ENCODE results near the gene REN. TPM values are rescaled to one million over a fixed set of nuclear protein-coding genes. Genes with fewer than 3 reads are reported as not detected.

Gene REN
- polyA plus RNA-seq, 1 donor from 2014 or later = not detected

- no peak overlapping the region for H3K4me2 ChIP-seq (ENCODE audit: low read length)
- no peak overlapping the region for H3K4me3 ChIP-seq (ENCODE audit: low read length)
- no peaks in the 10 kb centered on the region for H3K79me2 ChIP-seq (replicated peaks; ENCODE audit: insufficient read depth, low read length)
- H3K27me3 ChIP-seq (ENCODE audit: insufficient read depth, low read depth, low read length) = no peaks in the 10 kb centered on the region
- H3K27ac ChIP-seq (ENCODE audit: low read length) = no peak overlapping the region
- H3K9me2 ChIP-seq (ENCODE audit: insufficient read depth, low read length) = no peaks in the 10 kb centered on the region
- H3F3A ChIP-seq (ENCODE audit: insufficient read depth, low read length, poor library complexity, severe bottlenecking) = no peaks in the 10 kb centered on the region
- H4K20me1 ChIP-seq (ENCODE audit: insufficient read depth) = no peaks in the 10 kb centered on the region
- no peak overlapping the region for H3K9ac ChIP-seq (ENCODE audit: low read length)
- H3K36me3 ChIP-seq (ENCODE audit: insufficient read depth, low read length) = no peaks in the 10 kb centered on the region
- H3K9me3 ChIP-seq (ENCODE audit: low read length) = no peaks in the 10 kb centered on the region
- TF ChIP-seq RAD21 (conservative IDR thresholded peaks at IDR 0.05) (no peak), REST (IDR thresholded peaks at IDR 0.05; ENCODE audit: borderline replicate concordance) (no peak), TAF1 (IDR thresholded peaks at IDR 0.05; ENCODE audit: low read depth) (no peak), MXI1 (conservative IDR thresholded peaks at IDR 0.05; ENCODE audit: poor library complexity, severe bottlenecking) (no peak), EP300 (conservative IDR thresholded peaks at IDR 0.05; ENCODE audit: poor library complexity, severe bottlenecking) (no peak), EZH2 (IDR thresholded peaks at IDR 0.05; ENCODE audit: borderline replicate concordance, insufficient read depth, low read length, poor library complexity, severe bottlenecking) (no peak), POLR2AphosphoS5 (IDR thresholded peaks at IDR 0.05) (no peak), SMC3 (conservative IDR thresholded peaks at IDR 0.05; ENCODE audit: poor library complexity) (no peak), CTCF (IDR thresholded peaks at IDR 0.05; ENCODE audit: poor library complexity, severe bottlenecking) (no peak)
- no peak overlapping the region for H2AFZ ChIP-seq (ENCODE audit: low read depth, low read length)
Observed at GRCh38 chr1:204197068-204197467, 30.9 kb upstream of the REN start.

GRCh38 chr1:204196068-204196795 lies 30.1 kb upstream of the REN start, which contains the start of gene KISS1:
Gene KISS1, minus strand, starts transcription at chr1:204196491. Its CDS starts 3,615 bp downstream, at chr1:204192876.
- no peaks in the 10 kb centered on the region for H4K20me1 ChIP-seq (ENCODE audit: insufficient read depth)
- H3K9me2 ChIP-seq (ENCODE audit: insufficient read depth, low read length) = no peaks in the 10 kb centered on the region
- H2AFZ ChIP-seq (ENCODE audit: low read depth, low read length) = no peak within 1 kb of the TSS
- no peak within 1 kb of the TSS for H3K27ac ChIP-seq (ENCODE audit: low read length)
- no peaks in the 10 kb centered on the region for H3K9me3 ChIP-seq (ENCODE audit: low read length)
- no peaks in the 10 kb centered on the region for H3K27me3 ChIP-seq (ENCODE audit: insufficient read depth, low read depth, low read length)
- H3K9ac ChIP-seq (ENCODE audit: low read length) = no peak within 1 kb of the TSS
- no peak within 1 kb of the TSS for H3K4me2 ChIP-seq (ENCODE audit: low read length)
- H3K4me3 ChIP-seq (ENCODE audit: low read length) = no peak within 1 kb of the TSS
- no peaks in the 10 kb centered on the region for H3F3A ChIP-seq (ENCODE audit: insufficient read depth, low read length, poor library complexity, severe bottlenecking)
- no peak for TF ChIP-seq REST (IDR thresholded peaks at IDR 0.05; ENCODE audit: borderline replicate concordance)
- TF ChIP-seq CTCF (IDR thresholded peaks at IDR 0.05; ENCODE audit: poor library complexity, severe bottlenecking) = no peak
- no peak for TF ChIP-seq MXI1 (conservative IDR thresholded peaks at IDR 0.05; ENCODE audit: poor library complexity, severe bottlenecking)
- no peak for TF ChIP-seq POLR2AphosphoS5 (IDR thresholded peaks at IDR 0.05)
- TF ChIP-seq RAD21 (conservative IDR thresholded peaks at IDR 0.05) = no peak
- TF ChIP-seq TAF1 (IDR thresholded peaks at IDR 0.05; ENCODE audit: low read depth) = no peak
- TF ChIP-seq EZH2 (IDR thresholded peaks at IDR 0.05; ENCODE audit: borderline replicate concordance, insufficient read depth, low read length, poor library complexity, severe bottlenecking) = no peak
- no peak for TF ChIP-seq SMC3 (conservative IDR thresholded peaks at IDR 0.05; ENCODE audit: poor library complexity)
- TF ChIP-seq EP300 (conservative IDR thresholded peaks at IDR 0.05; ENCODE audit: poor library complexity, severe bottlenecking) = no peak
- H3K79me2 ChIP-seq (replicated peaks; ENCODE audit: insufficient read depth, low read length) = no peaks in the 10 kb centered on the region
- no peaks in the 10 kb centered on the region for H3K36me3 ChIP-seq (ENCODE audit: insufficient read depth, low read length)

Data from neural cell (in vitro differentiated cells).